ENCODE measurements around the gene EIF3B.
"Not testable (repeated sequence)": the region's sequence is repeated elsewhere in the genome, so short reads cannot be mapped to it uniquely, and the experiment has no call there.

The EIF3B gene

DNA sequence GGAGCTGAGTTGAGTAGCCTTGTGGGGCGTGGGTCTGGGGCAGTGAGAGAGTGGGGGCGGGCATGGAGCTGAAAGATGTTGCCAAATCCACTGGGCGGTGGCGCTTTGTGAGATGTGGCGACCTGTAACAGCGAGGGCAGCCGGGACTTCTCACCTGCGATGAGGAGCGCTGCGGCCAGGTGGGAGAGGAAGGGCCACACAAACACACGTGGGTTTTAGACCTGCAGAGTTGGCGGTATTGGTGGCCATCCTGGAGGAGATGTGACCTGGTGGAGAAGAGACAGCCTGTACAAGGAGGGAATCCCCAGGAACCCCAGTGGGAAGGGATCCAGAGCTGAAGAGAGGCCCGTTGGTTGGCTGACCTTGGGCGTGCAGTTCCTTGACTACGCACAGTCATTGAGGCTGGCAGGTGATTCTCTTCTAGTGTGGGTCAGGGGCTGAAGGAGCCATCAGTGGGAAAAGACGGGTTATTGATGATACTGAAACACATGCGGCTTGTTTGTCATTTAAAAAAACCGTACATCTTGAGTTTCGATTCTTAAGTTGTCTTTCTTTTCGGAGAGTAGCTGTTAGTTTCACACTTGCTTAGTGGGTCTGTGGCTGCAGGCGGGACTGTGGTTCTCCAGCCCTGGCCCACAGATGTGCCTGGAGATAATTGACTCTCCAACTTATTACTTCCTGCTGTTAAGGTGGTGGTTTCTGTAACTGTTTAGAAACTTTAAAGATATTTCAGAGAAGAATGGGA is 51.1 kb downstream of the EIF3B start:
- no peaks in the 10 kb centered on the region for H3K27me3 ChIP-seq (ENCODE audit: low read depth, low read length)
- no peak overlapping the region for H3K27ac ChIP-seq (ENCODE audit: low read length)
- no peaks in the 10 kb centered on the region for H3K36me3 ChIP-seq (ENCODE audit: control insufficient read depth in 1 of 2, insufficient read depth in 2 of 2, low read length in 2 of 2)
- peaks cover 7 to 33% of the 10 kb centered on the region in 2 donors for H3K4me1 ChIP-seq (ENCODE audit: control insufficient read depth in 1 of 2, insufficient read depth in 2 of 2, low read length in 2 of 2)
- H3K4me3 ChIP-seq (ENCODE audit: low read depth in 1 of 2, low read length in 2 of 2), result peak overlapping the region in 1 of 2 donors; percentile 21
- H3K9me3 ChIP-seq (ENCODE audit: control insufficient read depth in 1 of 2, low read length in 2 of 2), result no peaks in the 10 kb centered on the region

DNA sequence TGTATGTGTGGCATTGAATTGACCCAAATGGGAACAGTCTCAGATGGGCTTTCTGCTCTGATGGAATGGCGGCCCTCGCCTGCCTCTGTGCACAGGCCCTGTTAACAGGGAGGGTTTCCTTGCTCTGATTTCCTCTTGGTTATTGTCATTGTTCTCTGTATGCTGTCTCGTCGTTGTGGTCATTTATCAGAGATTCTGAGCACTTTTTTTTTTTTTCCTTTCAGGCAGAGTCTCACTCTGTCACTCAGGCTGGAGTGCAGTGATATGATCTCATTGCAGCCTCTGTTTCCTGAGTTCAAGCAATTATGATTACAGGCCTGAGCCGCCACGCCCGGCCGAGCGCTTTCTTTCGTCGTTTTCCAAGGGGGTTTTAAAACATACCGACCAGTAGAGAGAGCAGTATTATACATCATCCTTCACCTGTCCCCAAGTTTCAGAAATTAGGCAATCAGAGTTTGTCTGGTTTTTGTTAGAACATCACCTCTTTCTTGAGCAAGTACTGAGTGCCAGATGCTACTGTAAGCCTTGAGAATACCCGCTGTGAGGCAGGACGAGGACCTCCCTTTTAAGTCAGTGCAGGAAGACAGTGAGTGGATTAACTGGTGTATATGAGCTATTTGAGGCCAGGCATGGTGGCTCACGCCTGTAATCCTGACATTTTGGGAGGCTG is 55.3 kb downstream of the EIF3B start:
- no peak overlapping the region for H3K27ac ChIP-seq (ENCODE audit: low read length)
- H3K36me3 ChIP-seq (ENCODE audit: control insufficient read depth in 1 of 2, insufficient read depth in 2 of 2, low read length in 2 of 2), result no peaks in the 10 kb centered on the region
- H3K27me3 ChIP-seq (ENCODE audit: low read depth, low read length), result no peaks in the 10 kb centered on the region
- H3K4me1 ChIP-seq (ENCODE audit: control insufficient read depth in 1 of 2, insufficient read depth in 2 of 2, low read length in 2 of 2), result peaks cover 15 to 40% of the 10 kb centered on the region in 2 donors
- H3K9me3 ChIP-seq (ENCODE audit: control insufficient read depth in 1 of 2, low read length in 2 of 2), result no peaks in the 10 kb centered on the region
- H3K4me3 ChIP-seq (ENCODE audit: low read depth in 1 of 2, low read length in 2 of 2), result no peak overlapping the region

DNA sequence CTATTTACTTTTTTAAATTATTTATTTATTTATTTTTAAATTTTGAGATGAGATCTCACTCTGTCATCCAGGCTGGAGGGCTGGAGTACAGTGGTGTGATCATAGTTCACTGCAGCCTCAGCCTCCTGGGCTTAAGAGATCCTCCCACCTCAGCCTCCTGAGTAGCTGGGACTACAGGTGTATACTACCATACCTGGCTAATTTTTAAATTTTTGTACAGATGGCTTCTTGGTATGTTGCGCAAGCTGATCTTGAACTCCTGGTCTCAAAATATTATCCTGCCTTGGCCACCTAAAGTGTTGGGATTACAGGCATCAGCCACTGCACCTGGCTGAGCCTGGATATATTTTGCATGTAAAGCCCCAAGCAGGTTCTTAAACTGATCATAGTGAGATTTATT is 56.4 kb downstream of the EIF3B start:
- Histone ChIP-seq H3K27ac (ENCODE audit: low read length) (no peak overlapping the region), H3K27me3 (ENCODE audit: low read depth, low read length) (no peaks in the 10 kb centered on the region), H3K4me1 (ENCODE audit: control insufficient read depth in 1 of 2, insufficient read depth in 2 of 2, low read length in 2 of 2) (peaks cover 15 to 28% of the 10 kb centered on the region in 2 donors), H3K4me3 (ENCODE audit: low read depth in 1 of 2, low read length in 2 of 2) (no peak overlapping the region), H3K36me3 (ENCODE audit: control insufficient read depth in 1 of 2, insufficient read depth in 2 of 2, low read length in 2 of 2) (no peaks in the 10 kb centered on the region), H3K9me3 (ENCODE audit: control insufficient read depth in 1 of 2, low read length in 2 of 2) (no peaks in the 10 kb centered on the region)

DNA sequence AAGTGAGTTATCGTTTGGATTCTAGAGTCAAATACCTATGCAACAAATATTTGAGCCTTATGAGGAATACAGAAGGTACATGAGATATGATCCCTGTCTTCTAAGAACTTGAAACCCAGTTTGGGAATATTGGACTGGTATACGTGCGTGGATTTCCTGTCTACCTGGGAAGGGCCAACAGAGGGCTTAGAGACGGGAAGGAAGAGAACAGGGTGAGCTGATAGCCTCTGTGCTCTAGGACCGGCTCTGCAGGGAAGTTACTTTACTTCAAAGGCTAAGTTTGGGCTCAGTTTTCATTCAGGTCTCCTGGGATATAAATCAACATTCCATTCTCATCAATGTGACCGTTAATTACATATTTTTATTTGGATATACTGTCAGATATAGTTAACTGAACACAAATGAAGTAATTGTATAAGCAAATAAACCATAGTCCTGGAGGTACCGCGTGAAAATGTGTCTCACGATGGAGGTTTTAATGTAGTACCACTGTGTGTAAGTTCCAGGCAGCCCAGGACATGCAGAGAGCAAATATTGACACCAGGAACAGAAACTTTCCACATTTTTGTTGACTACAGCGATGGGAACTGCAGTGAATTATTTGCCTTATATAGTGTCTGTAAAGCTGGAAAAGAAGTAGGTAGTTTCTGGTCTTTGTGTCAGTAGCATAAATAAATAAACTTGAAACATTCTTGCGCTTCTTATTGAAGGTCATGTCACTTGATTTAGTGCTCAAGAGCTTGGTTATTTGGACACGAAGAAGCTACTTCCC is 57.4 kb downstream of the EIF3B start:
- H3K4me1 ChIP-seq (ENCODE audit: control insufficient read depth in 1 of 2, insufficient read depth in 2 of 2, low read length in 2 of 2), result peaks cover 15 to 25% of the 10 kb centered on the region in 2 donors
- no peaks in the 10 kb centered on the region for H3K9me3 ChIP-seq (ENCODE audit: control insufficient read depth in 1 of 2, low read length in 2 of 2)
- peak overlapping the region; percentile 3 for H3K27ac ChIP-seq (ENCODE audit: low read length)
- H3K27me3 ChIP-seq (ENCODE audit: low read depth, low read length), result no peaks in the 10 kb centered on the region
- no peaks in the 10 kb centered on the region for H3K36me3 ChIP-seq (ENCODE audit: control insufficient read depth in 1 of 2, insufficient read depth in 2 of 2, low read length in 2 of 2)
- no peak overlapping the region for H3K4me3 ChIP-seq (ENCODE audit: low read depth in 1 of 2, low read length in 2 of 2)

- Histone ChIP-seq H3K4me3 (ENCODE audit: low read depth in 1 of 2, low read length in 2 of 2) (no peak overlapping the region), H3K27ac (ENCODE audit: low read length) (no peak overlapping the region), H3K27me3 (ENCODE audit: low read depth, low read length) (no peaks in the 10 kb centered on the region), H3K4me1 (ENCODE audit: control insufficient read depth in 1 of 2, insufficient read depth in 2 of 2, low read length in 2 of 2) (peaks cover 15 to 21% of the 10 kb centered on the region in 2 donors), H3K36me3 (ENCODE audit: control insufficient read depth in 1 of 2, insufficient read depth in 2 of 2, low read length in 2 of 2) (no peaks in the 10 kb centered on the region), H3K9me3 (ENCODE audit: control insufficient read depth in 1 of 2, low read length in 2 of 2) (no peaks in the 10 kb centered on the region)
Measured at GRCh38 chr7:2412587-2413201, 58.1 kb downstream of the EIF3B start.

DNA sequence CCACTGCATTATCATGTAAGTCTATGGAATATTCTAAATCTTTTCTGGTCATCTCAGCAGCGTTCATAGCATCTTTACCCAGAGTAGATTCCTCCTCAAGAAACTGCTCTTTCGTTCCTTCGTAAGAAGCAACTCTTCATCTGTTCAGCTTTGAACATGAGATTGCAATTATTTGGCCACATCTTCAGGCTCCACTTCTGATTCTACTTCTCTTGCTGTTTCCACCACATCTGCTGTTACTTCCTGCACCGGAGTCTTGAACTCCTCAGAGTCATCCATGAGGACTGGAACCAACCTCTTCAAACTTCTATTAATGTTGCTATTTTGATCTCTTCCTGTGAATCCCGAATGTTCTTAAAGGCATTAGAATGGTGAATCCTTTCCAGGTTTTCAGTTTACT is 61.4 kb downstream of the EIF3B start:
- Histone ChIP-seq H3K27ac (ENCODE audit: low read length) (no peak overlapping the region), H3K27me3 (ENCODE audit: low read depth, low read length) (no peaks in the 10 kb centered on the region), H3K9me3 (ENCODE audit: control insufficient read depth in 1 of 2, low read length in 2 of 2) (no peaks in the 10 kb centered on the region), H3K36me3 (ENCODE audit: control insufficient read depth in 1 of 2, insufficient read depth in 2 of 2, low read length in 2 of 2) (no peaks in the 10 kb centered on the region), H3K4me1 (ENCODE audit: control insufficient read depth in 1 of 2, insufficient read depth in 2 of 2, low read length in 2 of 2) (peaks cover 15 to 18% of the 10 kb centered on the region in 2 donors), H3K4me3 (ENCODE audit: low read depth in 1 of 2, low read length in 2 of 2) (no peak overlapping the region)

- Histone ChIP-seq H3K36me3 (ENCODE audit: control insufficient read depth in 1 of 2, insufficient read depth in 2 of 2, low read length in 2 of 2) (no peaks in the 10 kb centered on the region), H3K4me3 (ENCODE audit: low read depth in 1 of 2, low read length in 2 of 2) (no peak overlapping the region), H3K9me3 (ENCODE audit: control insufficient read depth in 1 of 2, low read length in 2 of 2) (no peaks in the 10 kb centered on the region), H3K27me3 (ENCODE audit: low read depth, low read length) (no peaks in the 10 kb centered on the region), H3K27ac (ENCODE audit: low read length) (no peak overlapping the region), H3K4me1 (ENCODE audit: control insufficient read depth in 1 of 2, insufficient read depth in 2 of 2, low read length in 2 of 2) (peaks cover 14 to 16% of the 10 kb centered on the region in 2 donors)
Measured at GRCh38 chr7:2416650-2417049, 62.0 kb downstream of the EIF3B start.

DNA sequence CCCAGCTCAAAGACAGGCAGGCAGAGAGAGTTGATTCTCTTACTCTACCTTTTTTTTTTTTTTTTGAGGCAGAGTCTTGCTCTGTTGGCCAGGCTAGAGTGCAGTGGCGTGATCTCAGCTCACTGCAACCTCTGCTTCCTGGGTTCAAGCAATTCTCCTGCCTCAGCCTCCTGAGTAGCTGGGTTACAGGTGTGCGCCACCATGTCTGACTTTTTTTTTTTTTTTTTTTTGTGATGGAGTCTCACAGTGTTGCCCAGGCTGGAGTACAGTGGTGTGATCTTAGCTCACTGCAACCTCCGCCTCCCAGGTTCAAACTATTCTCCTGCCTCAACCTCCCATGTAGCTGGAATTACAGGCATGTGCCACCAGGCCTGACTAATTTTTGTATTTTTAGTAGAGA is 62.6 kb downstream of the EIF3B start:
- H3K9me3 ChIP-seq (ENCODE audit: control insufficient read depth in 1 of 2, low read length in 2 of 2); H3K36me3 ChIP-seq (ENCODE audit: control insufficient read depth in 1 of 2, insufficient read depth in 2 of 2, low read length in 2 of 2); H3K27ac ChIP-seq (ENCODE audit: low read length); H3K4me3 ChIP-seq (ENCODE audit: low read depth in 1 of 2, low read length in 2 of 2); H3K27me3 ChIP-seq (ENCODE audit: low read depth, low read length): not testable (repeated sequence)
- H3K4me1 ChIP-seq (ENCODE audit: control insufficient read depth in 1 of 2, insufficient read depth in 2 of 2, low read length in 2 of 2), result peaks cover 9 to 11% of the 10 kb centered on the region in 2 donors

GRCh38 chr7:2417981-2418481 is 63.4 kb downstream of the EIF3B start:
- Histone ChIP-seq H3K27me3 (ENCODE audit: low read depth, low read length) (no peaks in the 10 kb centered on the region), H3K27ac (ENCODE audit: low read length) (no peak overlapping the region), H3K36me3 (ENCODE audit: control insufficient read depth in 1 of 2, insufficient read depth in 2 of 2, low read length in 2 of 2) (no peaks in the 10 kb centered on the region), H3K4me3 (ENCODE audit: low read depth in 1 of 2, low read length in 2 of 2) (no peak overlapping the region), H3K4me1 (ENCODE audit: control insufficient read depth in 1 of 2, insufficient read depth in 2 of 2, low read length in 2 of 2) (peaks cover under 1 to 3% of the 10 kb centered on the region in 2 donors), H3K9me3 (ENCODE audit: control insufficient read depth in 1 of 2, low read length in 2 of 2) (no peaks in the 10 kb centered on the region)

GRCh38 chr7:2420216-2420933 is 65.7 kb downstream of the EIF3B start:
- Histone ChIP-seq H3K36me3 (ENCODE audit: control insufficient read depth in 1 of 2, insufficient read depth in 2 of 2, low read length in 2 of 2) (no peaks in the 10 kb centered on the region), H3K27ac (ENCODE audit: low read length) (no peak overlapping the region), H3K27me3 (ENCODE audit: low read depth, low read length) (no peaks in the 10 kb centered on the region), H3K4me3 (ENCODE audit: low read depth in 1 of 2, low read length in 2 of 2) (no peak overlapping the region), H3K4me1 (ENCODE audit: control insufficient read depth in 1 of 2, insufficient read depth in 2 of 2, low read length in 2 of 2) (no peaks in the 10 kb centered on the region), H3K9me3 (ENCODE audit: control insufficient read depth in 1 of 2, low read length in 2 of 2) (no peaks in the 10 kb centered on the region)

Measured in muscle layer of duodenum (tissue), 2 donors.